DMS53 treated with DMSO at 0.1 percent for 48 hours (cell line): Measurements from ENCODE around the gene IQGAP1.
A peak's percentile ranks its signal among the peaks of the same experiment; 100 is the strongest.
"Not testable (repeated sequence)": the region's sequence is repeated elsewhere in the genome, so short reads cannot be mapped to it uniquely, and the experiment has no call there.

Source experiments
- DNase-seq: peaks from one replicate; lab custom pipeline; 2025; ENCODE audit not compliant: unreplicated experiment; lab: John Stamatoyannopoulos, UW

The IQGAP1 gene

DNA sequence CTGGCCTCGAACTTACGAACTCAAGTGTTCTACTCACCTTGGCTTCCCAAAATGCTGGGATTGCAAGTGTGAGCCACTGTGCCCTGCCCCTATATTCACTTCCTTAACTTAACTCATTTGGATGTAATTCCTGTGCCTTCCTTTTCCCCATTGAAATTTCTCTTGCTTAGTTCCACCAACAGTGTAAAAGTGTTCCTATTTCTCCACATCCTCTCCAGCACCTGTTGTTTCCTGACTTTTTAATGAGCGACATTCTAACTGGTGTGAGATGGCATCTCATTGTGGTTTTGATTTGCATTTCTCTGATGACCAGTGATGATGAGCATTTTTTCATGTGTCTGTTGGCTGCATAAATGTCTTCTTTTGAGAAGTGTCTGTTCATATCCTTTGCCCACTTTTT lies 21.5 kb downstream of the IQGAP1 start:
- DNase-seq, result not testable (repeated sequence)

DNA sequence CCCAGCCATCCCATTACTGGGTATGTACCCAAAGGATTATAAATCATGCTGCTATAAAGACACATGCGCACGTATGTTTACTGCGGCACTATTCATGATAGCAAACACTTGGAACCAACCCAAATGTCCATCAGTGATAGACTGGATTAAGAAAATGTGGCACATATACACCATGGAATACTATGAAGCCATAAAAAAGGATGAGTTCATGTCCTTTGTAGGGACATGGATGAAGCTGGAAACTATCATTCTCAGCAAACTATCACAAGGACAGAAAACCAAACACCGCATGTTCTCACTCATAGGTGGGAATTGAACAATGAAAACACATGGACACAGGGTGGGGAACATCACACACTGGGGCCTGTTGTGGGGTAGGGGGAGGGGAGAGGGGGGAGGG lies 22.3 kb downstream of the IQGAP1 start:
- not testable (repeated sequence) for DNase-seq

DNA sequence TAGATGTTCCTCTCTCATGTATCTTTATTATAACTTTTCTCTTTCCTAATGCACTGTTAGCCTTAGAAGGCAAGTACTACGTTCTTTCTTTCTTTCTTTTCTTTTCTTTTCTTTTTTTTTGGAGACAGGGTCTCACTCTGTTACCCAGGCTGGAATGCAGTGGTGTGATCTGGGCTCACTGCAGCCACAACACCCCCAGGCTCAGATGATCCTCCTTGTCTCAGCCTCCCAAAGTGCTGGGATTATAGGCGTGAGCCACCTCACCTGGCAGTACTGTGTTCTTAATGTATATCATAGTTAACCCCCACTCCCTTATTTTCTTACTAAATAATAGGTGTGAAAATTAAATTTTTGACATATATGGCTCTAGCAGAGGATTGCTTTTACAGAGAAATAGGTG lies 23.1 kb downstream of the IQGAP1 start:
- no peak for DNase-seq

DNA sequence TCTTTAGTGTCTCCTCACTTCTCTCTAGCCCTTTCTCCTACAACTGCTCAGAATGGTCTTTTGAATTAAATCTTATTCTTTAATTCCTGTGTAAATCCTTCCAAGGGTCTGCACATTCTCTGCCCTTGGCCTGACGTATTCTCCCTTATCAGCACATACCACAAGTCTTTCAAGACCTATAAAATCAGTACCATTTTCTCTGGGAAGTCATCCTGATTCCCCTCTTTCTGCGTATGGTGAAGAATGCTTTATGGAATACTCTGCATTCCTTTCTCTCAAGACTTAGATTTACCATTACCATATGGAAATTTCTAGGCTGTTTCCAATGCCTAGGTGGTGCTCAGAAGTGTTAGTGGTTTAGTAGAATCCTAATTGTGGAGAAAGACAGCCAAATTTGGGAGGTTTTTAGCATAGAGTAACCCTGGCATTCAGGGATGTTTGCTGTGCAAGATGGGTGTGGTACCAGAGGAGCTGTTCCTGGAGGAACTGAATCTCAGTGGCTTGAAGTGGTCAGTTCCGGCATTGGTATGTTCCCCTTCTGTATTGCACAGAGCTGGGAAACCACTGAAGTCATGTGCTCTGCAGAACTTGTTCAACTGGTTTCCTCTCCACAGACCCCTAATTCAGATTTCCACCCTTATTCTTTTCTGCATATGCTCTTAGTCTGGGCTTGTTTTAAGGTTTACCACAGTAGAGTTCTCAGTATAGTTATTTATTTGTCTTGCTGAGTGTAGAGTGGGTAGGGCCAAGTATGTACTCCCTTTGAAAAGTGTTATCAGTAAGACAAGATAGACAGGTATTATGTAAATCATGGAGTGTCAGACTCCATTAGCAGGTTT lies 24.5 kb downstream of the IQGAP1 start:
- DNase-seq, result peak; percentile 81

DNA sequence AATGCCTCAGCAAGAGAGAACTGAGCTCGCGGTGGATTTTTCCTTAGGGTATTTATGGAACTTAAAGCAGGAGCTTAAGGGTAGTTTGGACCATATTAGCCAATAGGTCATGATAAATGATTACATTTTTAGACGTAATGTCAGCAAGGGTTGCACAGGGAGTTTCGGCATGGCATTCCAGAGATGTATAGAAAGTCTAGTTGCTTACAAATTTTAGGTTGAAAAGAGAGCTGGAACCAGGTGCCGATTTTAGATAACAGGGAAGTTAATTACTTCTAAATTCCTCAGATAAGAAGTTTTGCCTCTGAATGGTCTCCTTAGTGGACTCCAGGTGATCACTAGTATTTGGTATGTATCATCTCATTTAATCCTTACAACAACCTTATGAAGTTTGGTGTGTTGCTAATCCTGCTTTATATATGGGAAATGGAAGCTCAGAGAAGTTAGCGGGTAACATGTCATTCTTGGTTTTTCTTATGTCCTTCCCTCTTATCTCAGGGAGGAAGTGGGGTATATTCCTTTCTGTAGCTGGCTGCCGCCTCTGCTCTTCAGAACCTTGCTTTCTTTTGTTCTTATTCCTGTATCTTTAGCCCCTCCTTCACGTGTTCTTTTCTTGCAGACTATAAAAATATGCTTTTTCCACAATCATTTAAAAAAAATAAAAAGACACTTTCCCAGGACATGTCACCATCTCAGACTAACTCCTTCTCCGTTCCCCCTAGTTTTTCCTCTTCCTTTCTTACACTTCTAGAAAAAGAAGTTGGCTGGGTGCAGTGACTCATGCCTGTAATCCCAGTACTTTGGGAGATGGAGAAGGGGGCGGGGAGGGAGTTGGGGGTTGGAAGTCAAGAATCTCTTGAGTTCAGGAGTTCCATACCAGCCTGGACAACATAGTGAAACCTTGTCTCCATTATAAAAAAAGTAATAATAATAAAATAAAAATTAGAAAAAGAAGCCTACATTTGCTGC lies 25.7 kb downstream of the IQGAP1 start:
- DNase-seq, result no peak

DNA sequence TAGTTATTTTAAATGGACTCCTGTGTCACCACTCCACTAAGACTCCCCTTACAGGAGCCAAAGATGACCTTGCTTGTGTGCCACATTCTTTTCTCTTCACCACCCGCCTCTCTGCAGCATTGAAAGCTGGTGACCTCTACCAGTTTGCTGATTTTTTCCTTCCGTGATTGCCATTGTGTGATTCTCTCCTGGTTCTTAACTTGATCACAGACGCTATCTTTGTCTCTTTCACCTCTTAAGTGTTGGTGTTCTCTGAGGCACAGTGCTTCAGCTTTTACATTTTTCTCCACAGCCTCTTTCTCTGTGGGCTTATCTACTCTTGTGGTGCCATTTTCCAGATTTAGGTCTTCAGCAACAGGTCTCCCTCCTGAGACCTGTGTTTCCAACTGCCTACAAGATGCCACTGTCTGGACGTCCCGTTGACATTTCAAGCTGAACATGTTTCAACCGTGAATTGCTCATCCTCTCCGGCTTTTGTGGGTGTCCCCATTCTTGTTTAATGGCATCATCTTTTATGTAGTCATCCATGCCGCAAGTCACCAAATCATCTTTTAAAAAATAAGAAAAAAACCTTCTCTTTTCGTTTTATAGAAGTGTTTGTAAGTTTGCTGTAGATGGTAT lies 26.5 kb downstream of the IQGAP1 start:
- no peak for DNase-seq

DNA sequence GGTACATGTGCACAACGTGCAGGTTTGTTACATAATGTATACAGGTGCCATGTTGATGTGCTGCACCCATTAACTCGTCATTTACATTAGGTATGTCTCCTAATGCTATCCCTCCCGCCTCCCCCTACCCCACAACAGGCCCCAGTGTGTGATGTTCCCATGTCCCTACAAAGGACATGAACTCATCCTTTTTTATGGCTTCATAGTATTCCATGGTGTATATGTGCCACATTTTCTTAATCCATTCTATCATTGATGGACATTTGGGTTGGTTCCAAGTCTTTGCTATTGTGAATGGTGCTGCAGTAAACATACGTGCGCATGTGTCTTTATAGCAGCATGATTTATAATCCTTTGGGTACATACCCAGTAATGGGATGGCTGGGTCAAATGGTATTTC lies 28.0 kb downstream of the IQGAP1 start:
- not testable (repeated sequence) for DNase-seq

DNA sequence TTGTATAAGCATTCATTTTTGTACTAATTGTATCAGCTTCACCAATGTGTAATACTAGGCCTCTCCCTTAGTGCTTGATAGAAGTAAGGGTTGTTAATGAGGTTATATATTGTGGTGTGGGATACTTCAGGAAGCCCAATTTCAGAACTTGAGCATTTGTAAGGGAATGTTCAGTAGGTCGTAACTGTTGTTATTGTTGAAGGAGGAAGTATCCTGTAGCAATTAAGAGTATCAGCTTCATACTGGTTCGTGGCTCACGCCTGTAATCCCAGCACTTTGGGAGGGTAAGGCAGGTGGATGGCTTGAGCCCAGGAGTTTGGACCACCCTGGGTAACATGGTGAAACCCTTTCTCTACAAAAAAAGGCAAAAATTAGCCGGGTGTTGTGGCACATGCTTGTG lies 30.6 kb downstream of the IQGAP1 start:
- no peak for DNase-seq

DNA sequence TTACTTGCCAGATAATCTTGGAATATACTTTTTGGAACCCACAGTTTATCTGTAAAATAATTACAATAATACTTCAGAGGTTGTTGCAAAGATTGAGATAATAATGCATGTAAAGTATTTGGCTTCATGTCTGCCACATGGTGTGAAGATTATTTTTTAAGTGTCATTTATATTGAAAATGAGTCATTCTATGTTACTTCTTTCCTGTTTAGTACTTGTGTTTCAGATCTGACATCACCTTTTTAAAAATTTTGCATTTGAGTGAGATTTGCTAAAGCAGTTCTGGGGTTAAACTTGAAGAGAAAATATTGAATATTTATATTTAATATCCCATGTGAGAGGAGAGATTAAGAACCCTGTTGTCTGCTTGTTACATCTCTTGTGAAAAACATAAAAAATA lies 31.2 kb downstream of the IQGAP1 start:
- DNase-seq, result no peak

DNA sequence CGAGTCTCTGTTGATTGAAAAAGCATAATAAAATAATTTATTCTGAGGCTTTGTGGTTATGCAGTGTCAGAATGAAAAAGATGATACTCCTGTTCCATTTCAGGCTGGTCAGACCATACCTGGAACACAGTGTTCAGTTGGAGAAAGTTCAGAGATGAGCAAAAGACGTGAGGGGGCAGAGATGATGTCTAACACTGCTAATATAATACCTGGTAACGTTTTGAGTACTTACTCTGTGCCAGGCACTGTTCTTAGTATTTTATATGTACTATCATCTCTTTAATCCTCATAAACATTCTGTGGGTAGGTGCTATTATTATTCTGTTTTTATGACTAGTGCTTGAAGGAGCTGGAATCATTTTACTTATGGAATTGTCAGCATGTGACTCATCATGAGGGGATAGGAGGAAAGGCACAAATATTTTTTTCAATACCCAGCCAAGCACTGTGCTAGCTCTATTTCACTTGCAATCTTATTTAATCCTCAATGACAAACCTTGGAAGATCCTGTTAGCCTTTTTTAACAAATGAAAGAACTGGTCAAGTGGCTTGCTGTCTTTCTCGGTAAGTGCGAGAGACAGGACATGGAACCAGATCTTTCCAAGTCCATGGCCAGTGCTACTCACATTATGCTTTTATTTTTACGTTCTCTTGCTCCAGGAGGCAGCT lies 31.8 kb downstream of the IQGAP1 start:
- DNase-seq, result no peak

DNA sequence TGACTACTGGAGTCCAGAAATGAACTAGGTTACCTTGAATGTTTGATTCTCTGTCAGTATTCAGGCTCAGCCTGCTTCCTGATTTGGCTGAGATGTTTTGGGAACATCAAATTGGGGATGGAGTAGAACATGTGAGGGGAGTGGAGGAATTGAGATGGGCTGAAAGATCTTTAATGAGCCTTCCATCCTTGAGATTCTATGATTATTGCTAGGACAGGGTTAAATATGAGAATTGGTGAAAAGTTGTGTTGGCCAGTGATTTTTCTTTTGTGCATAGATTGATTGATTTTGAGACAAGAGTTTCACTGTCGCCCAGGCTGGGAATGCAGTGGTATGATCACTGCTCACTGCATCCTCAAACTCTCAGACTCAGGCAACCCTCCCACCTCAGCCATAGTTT lies 32.4 kb downstream of the IQGAP1 start:
- DNase-seq, result no peak

DNA sequence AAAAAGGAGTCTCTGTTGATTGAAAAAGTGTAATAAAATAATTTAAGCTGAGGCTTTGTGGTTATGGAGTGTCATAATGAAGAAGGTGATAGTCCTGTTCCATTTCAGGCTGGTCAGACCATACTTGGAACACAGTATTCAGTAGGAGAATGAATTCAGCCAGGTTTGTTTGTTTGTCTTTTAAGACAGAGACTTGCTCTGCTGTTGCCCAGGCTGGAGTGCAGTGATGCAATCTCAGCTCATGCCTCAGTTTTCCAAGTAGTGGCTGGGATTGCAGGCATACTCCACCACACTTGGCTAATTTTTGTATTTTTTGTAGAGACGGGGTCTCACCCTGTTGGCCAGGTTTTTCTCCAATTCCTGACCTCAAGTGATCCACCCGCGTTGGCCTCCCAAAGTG lies 33.5 kb downstream of the IQGAP1 start:
- no peak for DNase-seq

DNA sequence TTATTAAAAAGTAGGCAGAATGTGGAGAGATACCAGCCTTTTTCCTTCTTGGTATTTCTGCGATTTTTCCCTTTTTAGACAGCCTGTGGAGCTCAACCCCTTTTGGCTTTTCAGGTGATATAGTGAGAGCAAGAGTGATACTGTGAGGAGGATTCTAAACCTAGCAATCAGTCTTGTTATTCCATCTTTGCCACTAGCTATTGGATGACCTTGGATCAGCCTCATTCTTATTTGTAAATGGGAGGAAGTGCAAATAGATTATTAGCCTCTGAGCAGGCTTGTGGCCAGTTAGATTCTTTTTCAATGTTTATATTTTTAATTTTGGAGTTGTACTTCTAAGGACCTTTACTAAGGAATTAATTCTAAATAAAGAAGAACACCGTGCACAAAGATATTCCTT lies 34.0 kb downstream of the IQGAP1 start:
- no peak for DNase-seq

DNA sequence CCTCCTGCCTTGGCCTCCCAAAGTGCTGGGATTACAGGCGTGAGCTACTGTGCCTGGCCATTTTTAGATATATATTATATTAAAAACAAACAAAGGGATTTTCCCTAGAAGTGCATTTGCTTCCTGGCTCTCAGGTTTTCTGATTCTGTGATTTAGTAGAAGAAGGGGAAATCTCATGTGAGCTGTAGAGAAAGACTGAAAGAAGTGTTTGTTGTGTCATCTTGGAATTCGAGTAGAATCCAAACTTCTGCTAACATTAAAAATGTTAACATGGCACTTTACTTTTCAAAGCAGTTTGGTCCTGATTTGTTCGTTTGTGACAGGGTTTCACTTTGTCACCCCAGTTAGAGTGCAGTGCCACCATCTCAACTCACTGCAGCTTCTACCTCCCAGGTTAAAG lies 34.9 kb downstream of the IQGAP1 start:
- DNase-seq, result no peak

DNA sequence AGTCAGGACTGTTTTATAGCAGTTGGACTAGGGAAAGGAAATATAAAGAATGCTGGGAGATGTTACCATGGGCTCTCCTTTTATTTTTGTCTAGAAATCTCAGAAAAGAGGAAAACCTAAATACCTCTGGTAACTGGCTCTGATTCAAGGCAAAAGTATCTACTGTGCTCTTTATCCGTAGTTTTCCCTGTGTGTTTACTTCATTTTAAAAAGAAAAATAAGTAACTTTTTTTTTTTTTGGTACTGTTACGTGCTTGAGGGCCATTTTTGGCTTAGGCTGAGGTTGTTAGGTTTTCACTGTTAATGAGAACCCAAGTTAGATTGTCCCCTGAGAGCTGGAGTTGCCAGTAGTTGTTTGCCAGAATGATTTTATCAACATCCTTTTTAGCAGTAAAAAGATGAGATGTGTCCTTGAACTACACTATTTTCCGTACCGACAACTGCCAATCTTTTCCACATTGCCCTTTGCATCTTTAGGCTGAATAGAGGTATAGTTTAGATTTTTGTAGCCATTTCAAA lies 35.8 kb downstream of the IQGAP1 start:
- no peak for DNase-seq

DNA sequence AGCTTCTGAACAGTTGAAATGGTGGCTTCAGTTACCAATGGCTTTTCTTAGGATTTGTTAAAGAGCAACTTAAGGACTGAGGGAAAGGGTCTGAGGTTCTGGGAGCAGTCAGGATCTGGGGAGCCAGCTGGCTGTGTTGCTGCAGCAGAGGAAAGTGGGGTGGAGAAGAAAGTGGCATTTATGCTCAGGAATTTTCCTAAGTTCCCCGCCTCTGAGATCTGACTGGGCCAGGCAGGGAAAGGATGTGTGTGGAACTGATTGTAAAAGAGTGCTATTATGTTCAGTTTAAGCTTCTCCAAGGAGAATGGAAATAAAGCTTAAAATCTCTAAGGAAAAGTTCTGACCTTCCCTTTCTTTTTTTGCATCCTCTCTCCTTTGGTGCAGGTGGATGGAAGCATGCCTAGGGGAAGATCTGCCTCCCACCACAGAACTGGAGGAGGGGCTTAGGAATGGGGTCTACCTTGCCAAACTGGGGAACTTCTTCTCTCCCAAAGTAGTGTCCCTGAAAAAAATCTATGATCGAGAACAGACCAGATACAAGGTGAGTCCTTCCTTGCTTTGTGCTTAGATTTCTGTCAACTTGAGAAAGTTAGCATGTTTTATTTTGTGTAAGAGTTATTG lies 37.8 kb downstream of the IQGAP1 start:
- DNase-seq, result no peak

DNA sequence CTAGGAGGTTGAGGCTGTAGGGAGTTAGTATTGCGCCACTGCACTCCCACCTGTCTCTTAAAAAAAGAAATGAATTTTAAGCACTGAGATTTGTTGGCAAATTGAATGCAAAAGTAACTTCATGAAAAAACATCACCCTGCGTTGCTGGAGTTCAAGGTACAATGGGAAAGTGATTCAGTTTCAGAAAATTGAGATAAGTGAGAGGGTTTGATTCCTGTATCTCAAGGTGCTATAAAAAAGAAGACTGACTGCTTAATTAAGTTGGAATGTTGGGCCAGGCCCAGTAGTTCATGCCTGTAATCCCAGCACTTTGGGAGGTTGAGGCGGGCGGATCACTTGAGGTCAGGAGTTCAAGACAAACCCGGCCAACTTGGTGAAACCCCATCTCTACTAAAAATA lies 39.1 kb downstream of the IQGAP1 start:
- no peak for DNase-seq

DNA sequence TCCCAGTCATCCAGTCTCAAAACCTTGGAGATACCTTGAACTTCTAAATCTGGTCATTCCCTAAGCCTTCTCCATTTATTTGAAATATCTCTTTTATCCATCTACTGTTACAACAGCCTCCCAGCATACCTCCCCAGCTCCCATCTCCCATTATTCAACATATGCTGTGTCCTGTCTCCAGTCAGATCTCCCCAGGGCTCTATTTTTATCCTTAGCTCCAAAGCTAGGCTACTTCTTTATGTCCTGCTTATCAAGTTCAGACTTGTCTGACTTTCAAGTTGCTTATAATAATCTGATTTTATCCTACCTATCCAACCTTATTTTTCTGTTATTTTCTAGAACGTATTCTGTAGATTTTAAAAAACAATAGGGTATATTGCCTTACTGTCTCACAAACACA lies 44.2 kb downstream of the IQGAP1 start:
- no peak for DNase-seq

DNA sequence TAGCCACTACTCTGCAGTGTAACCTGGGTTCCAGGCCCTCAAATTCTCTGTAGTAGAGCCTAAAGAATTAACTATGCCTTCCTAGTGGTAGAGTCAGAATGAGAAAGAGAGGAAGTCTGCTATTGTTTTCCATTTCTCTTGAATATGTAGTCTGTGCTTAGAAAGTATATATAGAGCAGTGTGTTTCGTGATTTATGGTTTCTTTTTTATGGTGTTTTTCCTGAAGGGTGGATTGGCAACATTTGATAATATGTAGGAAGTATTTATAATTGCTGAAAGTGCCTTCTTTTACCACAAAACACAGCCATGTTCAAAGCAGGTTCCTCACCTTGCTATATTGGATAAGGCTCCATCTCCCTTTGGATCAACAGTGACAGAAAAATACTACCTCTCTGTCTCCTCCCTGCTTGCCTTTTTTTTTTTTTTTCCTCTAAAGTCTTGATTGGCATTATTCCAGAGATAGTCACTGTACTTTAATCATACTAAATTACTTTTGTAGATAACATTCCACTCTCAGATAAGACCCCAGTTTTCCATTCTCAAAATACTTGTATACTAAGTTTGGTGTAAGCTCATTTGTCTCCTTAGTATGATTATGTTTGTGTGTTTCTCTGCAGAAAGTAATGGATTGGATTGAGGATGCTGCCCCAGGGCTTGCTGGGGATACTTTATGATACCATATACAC lies 47.8 kb downstream of the IQGAP1 start:
- DNase-seq, result no peak

DNA sequence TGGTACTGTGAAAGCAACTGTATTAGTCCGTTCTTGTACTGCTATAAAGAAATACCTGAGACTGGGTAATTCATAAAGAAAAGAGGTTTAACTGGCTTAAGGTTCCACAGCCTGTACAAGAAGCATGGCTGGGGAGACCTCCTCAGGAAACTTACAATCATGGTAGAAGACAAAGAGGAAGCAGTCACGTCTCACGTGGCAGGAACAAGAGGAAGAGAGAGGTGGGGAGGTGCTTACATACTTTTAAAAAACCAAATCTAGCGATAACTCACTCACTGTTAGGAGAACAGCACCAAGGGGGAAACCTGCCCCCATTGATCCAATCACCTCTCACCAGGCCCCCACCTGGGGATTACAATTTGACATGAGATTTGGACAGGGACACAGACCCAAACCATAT lies 48.9 kb downstream of the IQGAP1 start:
- DNase-seq, result no peak
